ENCODE data around the gene IGFL4. TPM values are rescaled to one million over a fixed set of nuclear protein-coding genes. Genes with fewer than 3 reads are reported as not detected.

IGFL4 gene
- total and polyA plus RNA-seq, 2 of the 4 experiments (the other 2 are of a cell fraction), result not detected

DNA sequence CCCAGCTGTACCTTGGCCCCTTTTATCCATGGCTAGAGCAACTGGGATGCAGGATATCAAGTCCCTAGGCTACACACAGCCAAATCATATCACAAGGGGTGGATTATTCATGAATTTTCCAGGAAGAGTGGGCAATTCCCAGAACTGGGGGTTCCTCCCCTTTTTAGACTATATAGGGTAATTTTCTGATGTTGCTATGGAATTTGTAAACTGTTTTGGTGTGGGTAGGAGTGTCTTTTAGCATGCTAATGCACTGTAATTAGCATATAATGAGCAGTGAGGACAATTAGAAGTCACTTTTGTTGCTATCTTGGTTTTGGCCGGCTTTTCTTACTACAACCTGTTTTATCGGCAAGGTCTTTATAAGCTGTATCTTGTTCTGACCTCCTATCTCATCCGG, 18.0 kb upstream of the IGFL4 start:
- H3K14ac ChIP-seq (replicated peaks; ENCODE audit: low read depth, low read length), result no peak overlapping the region
- ChIA-PET POLR2A (ENCODE audit: unreplicated experiment) (no interaction called here), CTCF (no interaction called here)
- H3K27ac ChIP-seq (ENCODE audit: insufficient read depth, low read length), result no peak overlapping the region
- no peak overlapping the region for H3K4ac ChIP-seq (ENCODE audit: low read depth, low read length)
- H3K79me1 ChIP-seq (ENCODE audit: low read depth in 1 of 2, low read length in 2 of 2), result no peaks in the 10 kb centered on the region
- dilution Hi-C loops (cut with HindIII; ENCODE audit: low sequenced_read_pairs, unreplicated experiment) (no loop called here), in situ Hi-C loops (cut with MboI; ENCODE audit: low sequenced_read_pairs) (no loop called here), intact Hi-C loops (cut with micrococcal nuclease) (no loop called here)
- no peaks in the 10 kb centered on the region for H3K9me1 ChIP-seq (ENCODE audit: insufficient read depth, low read length)
- H2BK120ac ChIP-seq (ENCODE audit: low read depth, low read length), result no peak overlapping the region
- no peak for TF ChIP-seq RFX5 (IDR thresholded peaks at IDR 0.05; ENCODE audit: low read depth, low read length)
- no peak for TF ChIP-seq CEBPB (IDR thresholded peaks at IDR 0.05; ENCODE audit: low read depth, low read length)
- no peak for TF ChIP-seq SMC3 (IDR thresholded peaks at IDR 0.05; ENCODE audit: low read depth, low read length)
- TF ChIP-seq POLR2A (IDR thresholded peaks at IDR 0.05; ENCODE audit: low read depth, low read length), result no peak
- TF ChIP-seq, protein P1, sequence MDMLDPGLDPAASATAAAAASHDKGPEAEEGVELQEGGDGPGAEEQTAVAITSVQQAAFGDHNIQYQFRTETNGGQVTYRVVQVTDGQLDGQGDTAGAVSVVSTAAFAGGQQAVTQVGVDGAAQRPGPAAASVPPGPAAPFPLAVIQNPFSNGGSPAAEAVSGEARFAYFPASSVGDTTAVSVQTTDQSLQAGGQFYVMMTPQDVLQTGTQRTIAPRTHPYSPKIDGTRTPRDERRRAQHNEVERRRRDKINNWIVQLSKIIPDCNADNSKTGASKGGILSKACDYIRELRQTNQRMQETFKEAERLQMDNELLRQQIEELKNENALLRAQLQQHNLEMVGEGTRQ (IDR thresholded peaks at IDR 0.05; ENCODE audit: low read depth, low read length), result no peak
- no peak for TF ChIP-seq MAFK (IDR thresholded peaks at IDR 0.05; ENCODE audit: low read depth, low read length)
- TF ChIP-seq ELK1 (IDR thresholded peaks at IDR 0.05; ENCODE audit: borderline replicate concordance, low read depth, low read length), result no peak
- no peak for TF ChIP-seq NFE2L2 (IDR thresholded peaks at IDR 0.05; ENCODE audit: low read depth, low read length)
- no peak for TF ChIP-seq BHLHE40 (IDR thresholded peaks at IDR 0.05; ENCODE audit: low read depth, low read length)
- TF ChIP-seq RCOR1 (IDR thresholded peaks at IDR 0.05; ENCODE audit: insufficient replicate concordance, low read length), result no peak
- no peak overlapping the region for H2AK5ac ChIP-seq (ENCODE audit: low read depth, low read length)
- no peaks in the 10 kb centered on the region for H4K20me1 ChIP-seq (ENCODE audit: insufficient read depth, low read length)
- H2AK9ac ChIP-seq (replicated peaks; ENCODE audit: low read depth, low read length, poor library complexity), result no peak overlapping the region
- peaks cover 8% of the 10 kb centered on the region; the same call in 1 of the 2 replicates for H3K9me3 ChIP-seq (ENCODE audit: control insufficient read depth, insufficient read depth, low read length)
- no peak overlapping the region for H3K4me2 ChIP-seq (ENCODE audit: low read depth, low read length)
- no peak overlapping the region for H2BK20ac ChIP-seq (ENCODE audit: low read depth, low read length)
- BruUV-seq (replicated peaks), result no TSS peak
- H3K4me1 ChIP-seq (ENCODE audit: control insufficient read depth, insufficient read depth, low read length), result no peaks in the 10 kb centered on the region
- no peak overlapping the region for H4K91ac ChIP-seq (ENCODE audit: insufficient read depth, low read depth, low read length)
- no peak overlapping the region for H4K5ac ChIP-seq (ENCODE audit: low read depth, low read length)
- H3K23ac ChIP-seq (ENCODE audit: low read depth, low read length), result no peak overlapping the region
- H3K36me3 ChIP-seq (ENCODE audit: control insufficient read depth, insufficient read depth, low read length), result no peaks in the 10 kb centered on the region
- ATAC-seq (ENCODE audit: low read depth) (no peak), DNase-seq (no peak)
- H2BK15ac ChIP-seq (ENCODE audit: low read depth, low read length), result no peak overlapping the region
- WGBS, 2 experiments (ENCODE audit: extremely low coverage in 2 of 2, insufficient read length in 1 of 2), result no CpG with 5 or more reads among the region's 3 CpGs
- no peak overlapping the region for H3K4me3 ChIP-seq (ENCODE audit: insufficient read depth, low read depth, low read length)
- no peak overlapping the region for H4K8ac ChIP-seq (ENCODE audit: low read depth in 2 of 2, low read length in 2 of 2)
- H3K56ac ChIP-seq (ENCODE audit: extremely low read depth, insufficient read depth, low read length), result no peak overlapping the region
- no peak overlapping the region for H2BK5ac ChIP-seq (ENCODE audit: low read depth, low read length, poor library complexity, severe bottlenecking)
- no peak overlapping the region for H2AFZ ChIP-seq (replicated peaks; ENCODE audit: low read length, poor library complexity)
- H3K27me3 ChIP-seq (ENCODE audit: control insufficient read depth, insufficient read depth, low read length), result peaks cover 45% of the 10 kb centered on the region
- H3K9ac ChIP-seq (ENCODE audit: low read depth, low read length), result no peak overlapping the region
- no peak overlapping the region for H3K18ac ChIP-seq (ENCODE audit: low read depth, low read length)
